MG63 (cell line): ENCODE data around the gene PSMG3. TPM values are rescaled to one million over a fixed set of nuclear protein-coding genes. Genes with fewer than 3 reads are reported as not detected.

Experiments used
- DNase-seq: peaks from one replicate; pipeline ENCODE4 v3.0.0-alpha.2; 2020
- H3K27me3 ChIP-seq: fragments of 250-450 bp; sonication (Bioruptor Pico); 2 replicates; pipeline ENCODE4 v1.5.1; 2020; ENCODE audit warnings: mild to moderate bottlenecking, moderate library complexity
- H3K36me3 ChIP-seq: fragments of 250-450 bp; sonication (Bioruptor Pico); 2 replicates; pipeline ENCODE4 v1.5.1; 2020; ENCODE audit warnings: mild to moderate bottlenecking, moderate library complexity
- H3K4me3 ChIP-seq: fragments of 250-450 bp; sonication (Bioruptor Pico); 2 replicates; pipeline ENCODE4 v1.5.1; 2020; ENCODE audit warnings: mild to moderate bottlenecking, moderate library complexity
- H3K9me3 ChIP-seq: fragments of 250-450 bp; sonication (Bioruptor Pico); 2 replicates; pipeline ENCODE4 v1.5.1; 2020; ENCODE audit warnings: mild to moderate bottlenecking, moderate library complexity
- total RNA-seq: library from RNA; depleted of rRNA; stranded (reverse); fragments of >200 nt; shearing (Covaris generic); gene quantifications from 2 replicates; pipeline ENCODE4 v1.2.3, GENCODE V29; 2014; ENCODE audit warnings: low replicate concordance

Gene PSMG3
- total RNA-seq, 1 experiment from 2014 or later, result 95.1 TPM

GRCh38 chr7:1544178-1544895 is 25.5 kb downstream of the PSMG3 start:
- Histone ChIP-seq H3K27me3 (no peaks in the 10 kb centered on the region), H3K4me3 (no peak overlapping the region), H3K9me3 (no peaks in the 10 kb centered on the region), H3K36me3 (peaks cover 9% of the 10 kb centered on the region)
- no peak for DNase-seq

DNA sequence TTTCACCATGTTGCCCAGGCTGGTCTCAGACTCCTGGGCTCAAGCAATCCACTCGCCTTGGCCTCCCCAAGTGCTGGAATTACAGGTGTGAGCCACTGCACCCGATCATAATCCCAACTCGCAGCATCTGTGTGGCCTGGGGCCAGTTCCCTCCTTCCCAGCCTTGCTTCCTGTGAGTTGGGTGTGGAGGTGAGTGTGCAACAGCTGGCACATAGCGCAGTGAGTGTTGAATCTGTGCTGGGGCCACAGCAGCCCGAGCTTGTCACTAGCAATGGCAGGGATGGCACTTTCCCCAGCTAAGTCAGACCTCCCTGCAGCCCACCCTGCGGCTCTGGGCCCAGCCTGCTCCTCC is 26.0 kb downstream of the PSMG3 start:
- H3K36me3 ChIP-seq, result peaks cover 14% of the 10 kb centered on the region
- DNase-seq, result no peak
- no peaks in the 10 kb centered on the region for H3K9me3 ChIP-seq
- no peak overlapping the region for H3K4me3 ChIP-seq
- no peaks in the 10 kb centered on the region for H3K27me3 ChIP-seq

- Histone ChIP-seq H3K27me3 (no peaks in the 10 kb centered on the region), H3K36me3 (peaks cover 18% of the 10 kb centered on the region), H3K4me3 (no peak overlapping the region), H3K9me3 (no peaks in the 10 kb centered on the region)
- DNase-seq, result no peak
Observed at GRCh38 chr7:1542841-1543747, 26.7 kb downstream of the PSMG3 start.

DNA sequence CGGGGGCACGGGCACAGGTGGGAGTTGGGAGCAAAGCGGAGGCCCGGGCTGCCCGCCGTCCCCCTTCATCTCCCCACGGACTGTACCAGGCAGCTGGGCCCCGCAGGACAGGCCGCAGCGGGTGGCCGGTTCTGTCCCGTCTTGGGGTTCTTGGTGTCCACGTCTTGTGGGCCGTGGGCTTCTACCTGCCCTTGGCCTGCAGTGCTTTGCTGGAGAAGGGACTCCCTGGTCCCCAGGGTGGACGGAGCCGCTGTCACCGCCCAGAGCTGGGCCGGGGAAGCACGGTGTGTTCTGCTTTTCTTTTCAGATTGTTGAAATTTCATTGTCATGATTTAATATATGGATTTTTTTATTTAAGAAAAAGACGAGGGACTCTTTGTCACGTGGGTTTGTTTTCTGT is 27.5 kb downstream of the PSMG3 start:
- DNase-seq, result no peak

GRCh38 chr7:1541431-1542162 is 28.2 kb downstream of the PSMG3 start:
- no peak overlapping the region for H3K4me3 ChIP-seq
- no peaks in the 10 kb centered on the region for H3K27me3 ChIP-seq
- no peak for DNase-seq
- H3K9me3 ChIP-seq, result no peaks in the 10 kb centered on the region
- H3K36me3 ChIP-seq, result peaks cover 31% of the 10 kb centered on the region

More for the DNA sequence above, 27.5 kb downstream of the PSMG3 start:
- Histone ChIP-seq H3K27me3 (no peaks in the 10 kb centered on the region), H3K9me3 (no peaks in the 10 kb centered on the region), H3K4me3 (no peak overlapping the region), H3K36me3 (peaks cover 25% of the 10 kb centered on the region)

GRCh38 chr7:1540776-1541271 is 29.0 kb downstream of the PSMG3 start:
- Histone ChIP-seq H3K36me3 (peaks cover 34% of the 10 kb centered on the region), H3K4me3 (no peak overlapping the region), H3K27me3 (no peaks in the 10 kb centered on the region), H3K9me3 (no peaks in the 10 kb centered on the region)
- DNase-seq, result no peak

- H3K9me3 ChIP-seq, result no peaks in the 10 kb centered on the region
- no peaks in the 10 kb centered on the region for H3K27me3 ChIP-seq
- no peak for DNase-seq
- peaks cover 34% of the 10 kb centered on the region for H3K36me3 ChIP-seq
- no peak overlapping the region for H3K4me3 ChIP-seq
Observed at GRCh38 chr7:1539882-1540775, 29.7 kb downstream of the PSMG3 start.

- no peak for DNase-seq
- no peak overlapping the region for H3K4me3 ChIP-seq
- H3K9me3 ChIP-seq, result no peaks in the 10 kb centered on the region
- peaks cover 32% of the 10 kb centered on the region for H3K36me3 ChIP-seq
- no peaks in the 10 kb centered on the region for H3K27me3 ChIP-seq
Observed at GRCh38 chr7:1539181-1539881, 30.5 kb downstream of the PSMG3 start.

GRCh38 chr7:1538544-1539180 is 31.2 kb downstream of the PSMG3 start:
- no peak overlapping the region for H3K4me3 ChIP-seq
- no peak for DNase-seq
- no peaks in the 10 kb centered on the region for H3K27me3 ChIP-seq
- H3K9me3 ChIP-seq, result no peaks in the 10 kb centered on the region
- peaks cover 31% of the 10 kb centered on the region for H3K36me3 ChIP-seq

DNA sequence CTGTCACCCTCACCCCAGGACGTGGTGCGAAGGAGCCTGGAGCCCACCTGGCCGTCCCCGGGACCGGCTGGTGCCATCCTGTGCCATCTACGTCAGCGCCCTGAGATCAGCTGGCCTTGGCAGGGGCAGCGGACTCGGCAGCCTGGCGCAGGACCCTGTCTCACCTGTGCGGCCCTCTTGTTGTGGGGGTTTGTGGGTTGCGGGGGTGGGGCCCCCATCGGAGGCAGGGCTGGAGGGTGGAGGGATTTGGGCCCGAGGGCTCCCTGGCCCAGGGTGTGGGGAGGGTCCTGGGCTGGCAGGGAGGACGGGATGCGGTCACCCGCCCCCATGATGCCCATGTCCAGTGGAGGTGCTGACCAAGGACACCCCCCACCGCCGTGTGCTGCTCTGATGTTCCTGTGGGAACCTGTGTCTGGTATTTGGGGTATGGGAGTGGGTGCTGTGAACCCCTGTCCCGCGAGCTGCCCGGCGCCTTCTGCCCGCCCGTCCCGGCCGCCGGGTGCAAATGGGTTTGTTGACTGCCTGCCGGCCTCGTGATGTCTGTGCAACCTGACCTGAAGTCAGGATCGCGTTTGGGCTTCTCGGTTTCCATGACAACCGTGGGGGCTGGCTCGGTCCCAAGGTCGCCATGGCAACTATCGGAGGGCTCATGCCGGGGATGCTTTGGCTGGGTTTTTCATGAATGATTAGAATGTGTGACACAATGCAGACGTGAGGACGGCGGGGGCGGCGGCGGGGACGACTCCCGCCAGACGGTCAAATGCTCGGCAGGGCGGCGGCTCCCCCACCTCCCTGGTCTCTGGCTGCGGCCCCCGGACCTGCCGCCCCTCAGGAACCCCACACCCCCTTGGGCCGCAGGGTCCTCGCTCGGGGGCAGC is 32.1 kb downstream of the PSMG3 start:
- no peaks in the 10 kb centered on the region for H3K27me3 ChIP-seq
- H3K9me3 ChIP-seq, result no peaks in the 10 kb centered on the region
- peak; percentile 26 for DNase-seq
- peaks cover 38% of the 10 kb centered on the region for H3K36me3 ChIP-seq
- peak overlapping the region; percentile 53 for H3K4me3 ChIP-seq

- Histone ChIP-seq H3K4me3 (peak overlapping the region; percentile 53), H3K36me3 (peaks cover 38% of the 10 kb centered on the region), H3K9me3 (no peaks in the 10 kb centered on the region), H3K27me3 (no peaks in the 10 kb centered on the region)
- DNase-seq, result peak; percentile 97
Observed at GRCh38 chr7:1536743-1537534, 32.9 kb downstream of the PSMG3 start.

DNA sequence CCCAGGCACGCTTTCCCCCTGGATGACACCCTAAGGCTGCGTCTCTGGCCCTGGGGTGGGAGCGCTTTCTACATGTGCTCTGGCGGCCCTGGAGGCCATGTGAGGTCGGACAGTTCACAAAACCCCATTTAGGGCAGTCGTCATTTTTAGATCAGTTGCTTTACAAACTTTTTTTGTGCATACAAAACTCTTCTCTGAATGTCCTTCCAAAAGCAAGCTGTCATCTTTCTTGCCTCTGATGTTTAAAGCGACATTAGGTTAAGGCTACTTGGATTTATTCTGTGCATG is 33.4 kb downstream of the PSMG3 start:
- no peak for DNase-seq
- H3K36me3 ChIP-seq, result peaks cover 38% of the 10 kb centered on the region
- no peaks in the 10 kb centered on the region for H3K9me3 ChIP-seq
- H3K4me3 ChIP-seq, result no peak overlapping the region
- no peaks in the 10 kb centered on the region for H3K27me3 ChIP-seq

DNA sequence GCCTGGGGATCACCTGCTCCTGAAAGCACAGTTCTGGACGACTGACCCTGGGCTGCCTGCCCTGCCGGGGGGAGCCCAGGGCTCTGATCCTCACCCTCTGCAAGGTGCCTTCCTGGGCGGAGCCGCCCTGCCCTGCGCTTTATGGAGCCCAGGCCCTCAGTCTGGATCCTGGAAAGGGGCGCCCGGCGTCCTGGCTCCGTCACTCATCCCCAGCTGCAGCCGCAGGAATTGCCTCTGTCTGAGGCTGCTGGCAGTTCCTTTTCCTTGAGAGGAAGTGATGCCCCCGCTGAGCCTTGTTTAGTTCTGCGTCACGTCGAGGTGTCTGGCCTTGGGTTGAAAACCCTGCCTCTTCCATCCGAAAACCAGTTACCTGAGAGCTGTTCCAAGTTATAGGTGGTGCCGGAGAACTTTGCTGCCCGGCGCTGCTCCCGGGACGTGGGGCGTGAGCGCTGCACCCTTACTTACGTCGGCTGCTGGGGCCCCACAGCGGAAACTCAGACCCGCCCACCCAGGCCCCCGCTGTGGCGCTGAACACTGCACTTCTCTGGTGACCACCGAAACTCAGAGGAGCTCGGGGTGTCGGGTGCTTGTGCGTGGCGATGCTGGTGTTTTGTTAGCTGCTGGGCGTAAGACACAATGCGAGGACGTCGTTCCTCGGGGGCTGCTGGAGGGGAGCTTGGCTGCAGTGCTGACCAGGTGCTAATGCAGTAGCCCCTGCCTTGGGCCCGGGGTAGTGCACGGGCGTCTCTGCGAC is 34.0 kb downstream of the PSMG3 start:
- H3K27me3 ChIP-seq, result no peaks in the 10 kb centered on the region
- H3K36me3 ChIP-seq, result peaks cover 38% of the 10 kb centered on the region
- H3K9me3 ChIP-seq, result no peaks in the 10 kb centered on the region
- H3K4me3 ChIP-seq, result no peak overlapping the region
- no peak for DNase-seq
